NCI-H524 (cell line): Measurements from ENCODE around the gene SPSB1.

ENCODE experiments used
- DNase-seq, 2 experiments: peaks; one replicate each; lab custom pipeline; 2025; lab: John Stamatoyannopoulos, UW

SPSB1 gene

GRCh38 chr1:9260059-9260766, 32.5 kb upstream of the SPSB1 start:
- no peak for DNase-seq

GRCh38 chr1:9261496-9261895, 31.2 kb upstream of the SPSB1 start:
- no peak for DNase-seq

- DNase-seq, result no peak
Measured at GRCh38 chr1:9262096-9262986, 30.4 kb upstream of the SPSB1 start.

- no peak for DNase-seq
Measured at GRCh38 chr1:9263276-9263855, 29.3 kb upstream of the SPSB1 start.

DNA sequence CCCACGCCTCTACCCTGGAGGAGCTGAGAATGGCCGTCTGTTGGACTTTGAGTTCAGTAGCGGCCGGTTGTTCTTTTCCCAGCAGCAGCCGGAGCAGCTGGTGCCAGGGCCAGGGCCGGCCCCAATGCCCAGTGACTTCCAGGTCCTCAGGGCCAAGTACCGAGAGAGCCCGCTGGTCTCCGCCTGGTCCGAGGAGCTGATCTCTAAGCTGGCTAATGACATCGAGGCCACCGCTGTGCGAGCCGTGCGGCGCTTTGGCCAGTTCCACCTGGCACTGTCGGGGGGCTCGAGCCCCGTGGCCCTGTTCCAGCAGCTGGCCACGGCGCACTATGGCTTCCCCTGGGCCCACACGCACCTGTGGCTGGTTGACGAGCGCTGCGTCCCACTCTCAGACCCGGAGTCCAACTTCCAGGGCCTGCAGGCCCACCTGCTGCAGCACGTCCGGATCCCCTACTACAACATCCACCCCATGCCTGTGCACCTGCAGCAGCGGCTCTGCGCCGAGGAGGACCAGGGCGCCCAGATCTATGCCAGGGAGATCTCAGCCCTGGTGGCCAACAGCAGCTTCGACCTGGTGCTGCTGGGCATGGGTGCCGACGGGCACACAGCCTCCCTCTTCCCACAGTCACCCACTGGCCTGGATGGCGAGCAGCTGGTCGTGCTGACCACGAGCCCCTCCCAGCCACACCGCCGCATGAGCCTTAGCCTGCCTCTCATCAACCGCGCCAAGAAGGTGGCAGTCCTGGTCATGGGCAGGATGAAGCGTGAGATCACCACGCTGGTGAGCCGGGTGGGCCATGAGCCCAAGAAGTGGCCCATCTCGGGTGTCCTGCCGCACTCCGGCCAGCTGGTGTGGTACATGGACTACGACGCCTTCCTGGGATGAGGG, 28.5 kb upstream of the SPSB1 start:
- no peak for DNase-seq

- DNase-seq, result no peak
Measured at GRCh38 chr1:9265037-9265436, 27.7 kb upstream of the SPSB1 start.

DNA sequence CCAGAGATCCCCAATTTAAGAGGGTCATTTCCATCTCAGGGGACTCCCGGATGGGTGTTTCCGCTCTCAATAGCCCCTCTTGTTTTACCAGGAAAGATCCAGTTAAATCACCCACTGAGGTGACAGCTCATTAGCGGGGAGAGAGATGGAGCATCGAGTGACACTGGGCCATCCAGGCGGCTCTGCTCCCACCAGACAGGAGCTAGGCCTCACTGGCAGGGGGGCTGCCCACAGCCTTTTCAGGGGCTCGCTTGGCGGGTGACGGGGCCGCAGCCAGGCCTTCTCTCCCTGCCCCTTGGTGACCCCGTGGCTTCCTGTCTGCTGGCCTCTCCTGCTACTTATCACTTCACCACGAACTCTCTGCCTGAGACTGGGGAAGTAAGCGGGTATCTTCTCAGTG, 26.7 kb upstream of the SPSB1 start:
- no peak for DNase-seq

DNA sequence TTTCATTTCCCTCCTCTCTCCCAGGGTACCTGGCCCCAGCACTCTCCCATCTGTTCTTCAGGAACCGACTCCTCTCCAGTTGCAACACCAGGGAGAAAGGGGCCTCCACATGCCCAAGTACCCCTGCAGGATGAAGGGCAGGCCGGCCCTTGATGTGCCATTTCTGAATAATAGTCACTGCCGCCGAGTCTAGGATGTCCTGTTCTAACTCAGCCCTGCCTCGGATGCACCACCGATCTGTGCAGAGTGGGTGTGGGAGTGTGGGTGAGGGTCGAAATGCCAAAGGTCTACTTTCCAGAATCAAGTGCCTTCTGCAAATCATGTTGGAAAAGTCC, 25.4 kb upstream of the SPSB1 start:
- DNase-seq, result no peak

DNA sequence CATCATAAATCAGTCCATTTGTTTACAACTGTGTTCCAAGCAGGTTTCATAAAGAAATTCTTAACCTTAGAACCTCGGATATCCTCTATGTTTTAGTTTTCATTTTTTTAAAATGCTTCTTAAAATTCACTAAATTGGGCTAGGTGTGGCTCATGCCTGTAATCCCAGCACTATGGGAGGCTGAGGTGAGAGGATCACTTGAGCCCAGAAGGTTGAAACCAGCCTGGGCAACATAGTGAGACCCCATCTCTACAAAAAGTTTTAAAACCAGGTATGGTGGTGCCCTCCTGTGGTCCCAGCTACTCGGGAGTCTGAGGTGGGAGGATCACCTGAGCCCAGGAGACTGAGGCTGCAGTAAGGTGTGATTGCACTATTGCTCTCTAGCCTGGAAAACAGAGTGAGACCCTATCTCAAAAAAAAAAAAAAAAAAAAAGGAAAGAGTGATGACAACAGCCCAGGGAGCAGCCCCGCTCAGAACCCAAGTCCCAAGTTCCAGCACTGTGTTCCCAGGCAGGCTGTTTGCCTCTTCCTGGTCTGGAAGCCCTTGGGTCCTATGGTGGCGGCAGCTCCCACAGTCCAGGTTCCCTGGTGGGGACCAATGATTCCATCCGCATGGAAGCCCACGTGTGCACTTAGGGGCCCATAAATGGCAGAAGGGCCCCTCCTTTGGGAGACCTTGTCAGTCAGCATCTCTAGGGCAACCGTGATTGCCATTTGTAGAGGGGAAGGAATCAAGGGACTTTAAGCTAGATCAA, 24.7 kb upstream of the SPSB1 start:
- no peak for DNase-seq

DNA sequence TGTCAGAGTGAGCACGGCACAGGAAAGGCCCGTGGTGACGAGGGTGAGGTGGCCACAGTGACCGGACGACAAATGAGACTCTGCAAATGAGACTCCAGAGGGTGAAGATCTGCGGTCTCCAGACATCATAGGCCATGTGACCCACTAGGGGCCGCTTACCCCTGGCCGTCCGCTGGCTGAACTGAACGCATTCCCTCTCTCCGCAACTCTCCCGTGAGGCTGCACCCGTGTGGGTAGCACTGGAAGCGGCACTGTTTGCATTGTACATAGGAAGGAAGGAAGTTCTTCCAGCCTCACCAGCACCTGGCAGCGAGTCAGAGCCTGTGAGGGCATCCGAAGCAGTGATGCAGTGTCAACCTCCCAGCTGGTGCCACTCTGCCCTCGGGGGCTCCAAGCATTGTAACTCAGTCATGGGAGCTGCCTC, 23.6 kb upstream of the SPSB1 start:
- DNase-seq, result no peak

DNA sequence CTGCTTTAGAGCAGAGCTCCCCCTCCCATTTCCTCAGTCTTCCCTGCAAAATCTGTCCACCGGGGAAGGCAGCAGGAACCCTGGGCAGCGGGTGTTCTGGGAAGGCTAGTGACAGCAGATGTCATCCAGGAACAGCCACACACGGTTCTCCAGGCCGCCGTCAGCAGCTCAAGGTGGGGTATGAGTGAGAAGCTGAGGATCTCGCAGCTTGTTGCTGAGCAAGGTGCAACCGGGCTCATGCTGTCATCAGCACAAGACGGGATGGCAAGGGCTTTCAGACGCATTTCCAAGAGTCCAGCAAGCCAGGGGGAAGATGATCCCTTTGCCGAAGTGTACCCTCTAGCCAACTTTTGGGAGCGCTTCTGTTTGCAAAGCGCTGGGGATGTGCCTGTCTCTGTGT, 23.0 kb upstream of the SPSB1 start:
- peak in 1 of 2 experiments; percentile 58 for DNase-seq

GRCh38 chr1:9270290-9270883, 22.3 kb upstream of the SPSB1 start:
- DNase-seq, result peak in 1 of 2 experiments; percentile 44

DNA sequence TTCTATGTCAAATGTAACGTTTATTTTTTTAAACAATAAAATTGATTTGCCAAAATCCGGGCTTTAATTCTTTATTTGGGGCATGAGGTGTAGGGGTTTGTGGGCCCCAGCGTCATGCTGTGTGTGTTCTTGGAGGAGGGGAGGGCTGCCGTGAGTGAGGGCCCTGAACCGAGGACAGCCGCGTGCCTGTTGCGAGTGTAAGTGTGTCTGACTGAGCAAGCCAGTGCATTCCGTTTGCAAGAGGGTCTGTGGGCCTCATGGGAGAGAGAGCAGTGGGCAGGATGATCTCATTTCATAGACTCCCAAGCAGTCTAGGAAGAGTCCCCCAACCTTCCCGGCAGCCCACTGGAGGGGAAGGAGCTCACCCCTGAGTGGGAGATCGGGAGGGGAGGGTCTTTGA, 21.4 kb upstream of the SPSB1 start:
- DNase-seq, result no peak

- DNase-seq, result no peak
Measured at GRCh38 chr1:9271861-9272595, 20.7 kb upstream of the SPSB1 start.

- DNase-seq, result no peak
Measured at GRCh38 chr1:9273177-9273576, 19.5 kb upstream of the SPSB1 start.

GRCh38 chr1:9275161-9275560, 17.5 kb upstream of the SPSB1 start:
- DNase-seq, result no peak

DNA sequence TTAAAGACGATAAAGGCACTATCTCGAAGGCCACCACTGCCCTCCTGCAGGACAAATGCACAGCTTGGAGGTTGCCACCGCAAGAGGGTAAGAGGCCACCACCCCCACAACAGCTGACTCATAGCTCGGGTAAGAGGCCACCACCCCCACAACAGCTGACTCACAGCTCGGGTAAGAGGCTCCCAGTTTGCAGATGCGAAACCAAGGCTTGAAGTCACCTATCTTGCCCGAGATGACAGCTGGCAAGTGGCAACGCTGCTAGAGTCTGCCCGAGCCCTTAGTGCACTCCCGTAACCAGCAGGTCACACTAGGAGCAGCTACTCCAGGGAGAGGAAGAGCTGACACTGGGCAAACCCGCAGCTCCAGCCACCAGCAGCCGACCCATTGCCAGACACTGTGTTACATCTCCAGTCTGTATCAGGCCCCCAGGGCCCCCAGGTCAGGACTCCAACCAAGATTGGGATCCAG, 17.1 kb upstream of the SPSB1 start:
- peak; percentile 39 to 86 for DNase-seq

GRCh38 chr1:9278116-9278515, 14.6 kb upstream of the SPSB1 start:
- no peak for DNase-seq

- DNase-seq, result no peak
Measured at GRCh38 chr1:9278585-9279153, 14.0 kb upstream of the SPSB1 start.
